8988T (cell line): ENCODE results near the gene SCARB1.
A peak's percentile ranks its signal among the peaks of the same experiment; 100 is the strongest.

ENCODE experiments used
- DNase-seq: peaks from one replicate; pipeline ENCODE4 v3.0.0; 2011

Gene SCARB1

DNA sequence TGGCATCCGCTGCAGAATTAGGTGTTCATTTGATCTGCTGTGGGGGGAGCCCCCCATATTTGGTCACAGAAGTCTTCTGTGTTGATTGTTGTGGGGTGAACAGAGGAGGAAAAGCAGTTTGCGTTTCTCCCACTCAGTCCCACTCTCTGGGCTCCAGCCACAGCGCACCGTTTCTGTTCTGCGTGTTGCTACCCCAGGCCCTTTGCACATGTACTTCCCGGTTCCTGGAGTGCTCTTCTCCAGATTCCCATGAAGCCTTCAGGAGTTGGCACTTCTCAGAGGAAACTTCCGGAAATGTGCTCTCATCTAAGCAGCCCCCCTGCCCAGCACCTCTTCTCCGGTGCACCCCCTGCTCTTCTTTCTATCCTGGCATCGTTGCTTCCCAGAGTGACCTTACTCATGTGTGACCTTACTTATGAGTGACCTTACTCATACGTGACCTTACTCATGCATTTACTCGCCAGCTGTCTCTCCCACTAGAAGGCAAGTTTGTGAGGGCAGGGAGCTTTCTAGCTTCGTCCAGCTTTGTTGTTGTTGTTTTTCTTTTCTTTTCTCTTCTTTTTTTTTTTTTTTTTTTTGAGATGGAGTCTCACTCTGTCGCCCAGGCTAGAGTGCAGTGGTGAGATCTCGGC, 93.7 kb downstream of the SCARB1 start:
- no peak for DNase-seq

DNA sequence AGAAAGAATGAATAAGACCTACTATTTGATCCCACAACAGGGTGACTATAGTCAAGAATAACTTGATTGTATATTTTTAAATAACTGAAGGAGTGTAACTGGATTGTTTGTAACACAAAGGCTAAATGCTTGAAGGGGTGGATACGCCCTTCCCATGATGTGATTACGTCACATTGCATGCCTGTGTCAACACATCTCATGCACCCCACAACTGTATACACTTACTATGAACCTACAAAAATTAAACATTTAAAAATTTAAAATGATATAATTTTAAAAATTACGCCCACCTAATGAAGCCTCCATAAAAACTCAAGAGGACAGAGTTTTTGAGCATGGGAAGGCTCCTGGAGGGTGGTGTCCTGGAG, 94.5 kb downstream of the SCARB1 start:
- DNase-seq, result no peak

DNA sequence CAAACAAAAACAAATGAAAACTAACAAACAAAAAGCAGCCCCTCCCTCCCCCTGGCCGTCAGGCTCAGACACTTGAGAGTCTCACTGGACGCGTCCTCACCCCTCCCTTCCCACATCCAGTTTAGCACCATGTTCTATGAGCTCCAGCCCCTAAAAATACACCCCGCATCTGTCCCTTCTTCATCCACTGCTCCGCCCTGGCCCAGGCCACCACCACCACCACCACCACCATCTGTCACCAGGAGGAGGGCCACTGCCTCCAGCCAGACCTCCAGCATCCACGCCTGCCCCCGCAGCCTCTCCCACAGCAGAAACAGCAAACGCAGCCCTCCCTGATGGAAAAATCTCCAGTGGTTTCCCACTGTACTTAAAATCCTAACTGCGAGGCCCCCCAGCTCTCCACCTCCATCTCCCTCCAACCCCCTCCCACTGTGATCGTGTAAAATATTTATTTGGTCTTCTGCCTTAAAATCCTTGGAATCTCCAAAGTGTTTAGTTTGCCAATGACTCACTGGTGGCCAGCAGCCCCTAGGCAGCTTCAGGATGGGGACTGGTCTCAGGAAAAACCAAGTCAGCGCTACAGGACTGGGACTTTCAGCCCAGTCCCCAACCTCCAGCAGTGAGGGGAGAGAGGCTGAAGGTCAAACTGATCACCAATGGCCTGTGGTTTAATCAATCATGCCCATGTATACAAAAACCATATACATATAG, 95.1 kb downstream of the SCARB1 start:
- no peak for DNase-seq

DNA sequence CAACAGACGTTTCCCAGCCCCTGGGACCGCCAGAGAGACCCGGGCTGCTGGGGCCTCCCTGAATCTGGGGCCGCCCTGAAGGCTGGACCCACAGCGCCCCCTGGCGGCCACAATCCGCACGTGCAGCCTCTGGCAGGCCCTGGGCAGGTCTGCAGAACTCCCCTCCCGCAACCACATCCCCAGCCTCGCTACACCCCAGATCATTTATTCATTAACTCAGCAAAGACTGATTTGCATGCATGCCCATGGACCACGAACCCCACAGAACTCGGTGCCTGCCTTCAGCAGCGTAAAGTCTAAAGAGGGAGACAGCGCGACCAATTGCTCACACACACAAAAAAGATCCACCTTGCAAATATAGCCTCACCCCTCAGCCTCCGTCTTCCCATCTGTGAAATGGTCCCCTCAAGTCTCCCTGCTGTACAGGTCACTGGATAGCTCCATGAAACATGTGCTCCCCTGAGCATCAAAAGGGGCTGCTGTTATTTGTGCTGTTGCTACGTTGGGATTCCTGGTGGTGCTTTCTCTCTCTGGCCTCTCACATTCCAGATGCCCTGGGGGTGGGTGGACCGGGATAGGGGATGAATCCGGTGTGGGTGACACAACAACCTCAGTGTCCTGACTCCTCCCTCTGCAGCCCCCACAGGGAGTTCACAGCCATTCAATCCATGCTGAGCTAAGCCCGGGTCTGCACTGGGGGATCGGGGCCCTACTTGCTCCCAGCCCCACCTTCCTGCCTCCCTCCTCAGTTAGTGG, 96.4 kb downstream of the SCARB1 start:
- peak; percentile 86 for DNase-seq

DNA sequence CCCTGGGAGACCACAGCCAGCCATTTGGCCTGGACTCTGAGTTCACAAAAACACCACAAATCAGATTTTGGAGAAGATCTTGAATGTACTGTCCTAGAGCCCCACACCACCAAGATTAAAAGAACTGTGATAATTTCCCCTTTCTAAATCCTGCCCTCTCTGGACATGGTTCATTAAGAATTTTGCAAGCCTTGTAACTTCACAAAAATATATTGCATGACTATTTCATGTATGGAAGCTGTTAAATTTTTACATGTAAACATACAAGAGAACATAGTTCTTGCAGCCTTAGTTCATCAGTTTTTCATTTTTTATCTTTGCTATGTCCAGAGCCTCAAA, 97.0 kb downstream of the SCARB1 start:
- DNase-seq, result no peak

DNA sequence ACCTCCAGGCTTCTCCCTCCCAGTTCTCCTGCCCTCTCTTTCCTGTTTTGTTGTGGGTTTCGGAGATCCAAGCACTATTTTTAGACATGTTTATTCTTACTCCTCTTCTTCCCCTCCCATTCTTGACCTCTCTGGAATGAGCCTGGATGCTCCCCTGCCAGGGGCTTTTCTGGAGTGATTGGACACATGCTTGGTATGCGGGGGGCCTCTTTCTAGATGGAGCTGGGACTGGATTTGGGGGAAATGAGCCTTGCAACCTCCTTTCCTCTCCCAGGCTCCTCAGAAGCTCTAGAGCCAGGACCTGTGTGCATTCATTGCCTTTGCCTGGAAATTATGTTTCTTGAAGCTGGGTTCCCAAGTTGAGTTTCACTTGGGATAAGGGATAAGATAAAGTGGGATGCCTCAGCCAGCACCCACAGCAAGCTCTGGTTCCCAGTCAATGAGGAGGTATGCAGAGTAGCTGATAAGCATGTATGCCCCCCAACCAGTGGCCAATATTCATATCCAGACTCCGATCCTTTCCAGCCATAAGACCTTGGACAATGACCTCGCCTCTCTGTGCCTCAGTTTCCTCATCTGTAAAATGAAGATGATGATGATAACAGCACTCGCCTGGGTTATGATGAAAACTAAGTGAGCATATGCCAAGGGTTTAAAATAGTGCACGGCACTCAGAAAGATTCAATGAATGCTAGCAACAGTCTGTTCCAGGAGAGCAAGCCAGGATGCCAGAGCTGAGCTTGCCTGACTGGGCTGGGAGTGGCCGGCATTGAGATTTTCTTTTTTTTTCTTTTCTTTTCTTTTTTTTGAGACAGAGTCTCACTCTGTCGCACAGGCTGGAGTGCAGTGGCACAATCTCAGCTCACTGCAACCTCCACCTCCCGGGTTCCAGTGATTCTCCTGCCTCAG, 97.8 kb downstream of the SCARB1 start:
- no peak for DNase-seq

DNA sequence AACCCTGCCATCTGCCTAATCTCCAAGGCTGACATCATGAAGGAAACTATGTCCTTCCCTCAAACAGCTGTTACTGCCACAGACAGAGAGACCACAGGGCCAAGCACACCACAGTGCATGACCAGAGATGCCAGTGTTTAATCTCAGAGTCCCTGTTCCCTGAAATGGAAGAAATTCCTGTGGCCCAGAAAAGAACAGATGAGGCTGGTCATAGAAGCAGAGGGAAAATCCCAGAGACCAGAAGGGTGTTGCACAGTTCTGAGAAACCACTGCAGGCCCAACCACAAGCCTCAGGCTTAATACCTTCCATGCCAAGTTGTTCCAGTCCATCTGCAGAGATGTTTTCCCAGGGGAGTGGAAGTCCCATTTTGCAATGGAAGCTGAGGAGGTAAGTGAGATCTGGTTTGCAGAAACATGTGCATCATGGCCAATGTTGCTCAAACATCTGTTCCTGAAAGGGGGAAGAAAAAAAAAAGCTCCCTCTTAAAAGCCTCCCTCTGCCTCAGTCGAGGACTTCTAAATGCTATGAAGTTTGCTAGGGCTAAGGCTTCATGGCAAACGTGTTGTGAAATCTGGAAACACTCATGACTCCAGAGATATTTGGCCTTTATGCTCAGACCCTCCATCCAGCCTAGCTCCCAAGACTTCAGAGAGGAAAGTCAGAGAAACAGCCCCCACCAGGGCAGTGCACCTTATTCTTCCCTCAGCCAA, 98.6 kb downstream of the SCARB1 start:
- DNase-seq, result no peak

DNA sequence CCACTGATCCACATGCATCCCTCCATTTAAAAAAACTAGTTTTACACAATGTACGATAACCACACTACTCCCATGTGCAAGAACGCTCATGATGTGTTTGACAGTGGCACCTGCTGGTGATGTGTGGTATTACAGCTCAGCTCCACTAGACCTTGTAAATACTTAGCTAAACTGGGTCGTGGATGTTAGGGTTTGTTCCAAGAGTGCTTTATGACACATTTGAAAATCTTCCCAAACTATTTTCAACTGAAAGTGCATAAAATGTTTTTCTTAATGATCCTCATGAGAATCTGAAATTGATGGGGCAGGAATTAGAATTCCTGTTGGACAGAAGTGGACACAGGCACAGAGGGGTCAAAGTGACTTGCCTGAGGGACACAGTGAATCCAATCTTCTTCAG, 99.2 kb downstream of the SCARB1 start:
- no peak for DNase-seq

DNA sequence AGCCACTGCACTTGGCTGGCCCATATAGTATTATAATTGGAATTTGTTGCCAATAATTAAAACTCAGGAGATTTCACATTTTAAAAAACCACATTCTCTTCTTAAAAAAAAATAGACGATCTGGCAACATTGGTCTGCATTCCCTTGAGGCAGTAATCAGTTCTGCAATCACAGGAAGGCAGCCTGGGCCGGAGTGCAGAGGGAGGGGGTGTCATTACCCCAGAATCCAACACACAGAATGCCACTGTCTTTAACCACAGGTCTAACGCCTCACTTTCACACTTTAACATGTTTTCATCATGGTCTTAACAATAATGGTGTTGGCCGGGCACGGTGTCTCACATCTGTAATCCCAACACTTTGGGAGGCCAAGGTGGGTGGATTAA, 100.1 kb downstream of the SCARB1 start:
- DNase-seq, result no peak

DNA sequence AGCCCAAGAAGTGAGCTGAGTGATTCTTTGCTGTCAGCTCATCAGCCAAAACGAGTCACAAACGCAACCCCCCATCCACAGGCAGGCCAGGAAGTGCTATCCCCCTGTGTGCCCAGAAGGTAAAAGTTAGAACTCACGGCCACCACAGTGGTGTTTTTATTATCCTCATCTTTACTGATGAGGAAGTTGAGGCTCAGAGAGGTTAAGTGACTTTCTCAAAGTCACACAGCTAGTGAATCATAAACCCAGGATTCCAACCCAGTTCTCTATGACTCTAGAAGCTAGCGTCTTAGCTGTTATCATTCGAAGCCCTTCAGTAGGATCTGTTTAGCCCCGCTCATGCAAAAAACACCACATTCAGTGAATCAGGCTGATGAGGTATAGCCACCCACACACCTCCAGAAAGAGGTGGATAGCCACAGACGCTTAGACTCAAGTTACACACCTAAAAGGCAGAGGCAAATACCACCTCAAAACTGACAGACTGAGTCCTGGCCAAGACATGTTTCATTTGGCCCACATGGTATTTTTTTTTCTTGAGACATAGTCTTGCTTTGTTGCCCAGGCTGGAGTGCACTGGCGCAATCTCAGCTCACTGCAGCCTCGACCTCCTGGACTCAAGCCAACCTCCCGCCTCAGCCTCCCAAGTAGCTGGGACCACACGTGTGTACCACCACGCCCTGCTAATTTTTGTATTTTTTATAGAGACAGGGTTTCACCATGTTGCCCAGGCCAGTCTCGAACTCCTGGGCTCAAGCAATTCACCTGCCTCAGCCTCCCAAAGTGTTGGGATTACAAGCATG, 100.7 kb downstream of the SCARB1 start:
- DNase-seq, result no peak

DNA sequence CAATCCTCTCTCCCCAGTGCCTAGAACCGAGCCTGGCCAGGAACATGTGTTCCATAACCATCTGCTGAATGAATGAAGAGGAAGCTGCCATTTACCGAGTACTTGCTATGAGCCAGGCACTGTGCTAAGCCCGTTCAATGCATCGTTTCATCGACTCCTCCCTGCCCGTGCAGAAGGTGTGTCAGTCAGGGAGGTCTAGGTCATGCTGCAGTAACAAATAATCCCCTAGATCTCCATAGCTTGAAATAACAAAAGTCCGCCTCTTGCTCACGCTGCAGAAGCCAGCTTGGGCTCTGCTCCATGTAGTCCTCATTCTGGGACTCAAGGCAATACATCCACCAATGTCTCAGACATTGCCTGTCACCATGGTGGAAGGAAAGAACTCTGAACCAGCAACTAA, 101.3 kb downstream of the SCARB1 start:
- no peak for DNase-seq

DNA sequence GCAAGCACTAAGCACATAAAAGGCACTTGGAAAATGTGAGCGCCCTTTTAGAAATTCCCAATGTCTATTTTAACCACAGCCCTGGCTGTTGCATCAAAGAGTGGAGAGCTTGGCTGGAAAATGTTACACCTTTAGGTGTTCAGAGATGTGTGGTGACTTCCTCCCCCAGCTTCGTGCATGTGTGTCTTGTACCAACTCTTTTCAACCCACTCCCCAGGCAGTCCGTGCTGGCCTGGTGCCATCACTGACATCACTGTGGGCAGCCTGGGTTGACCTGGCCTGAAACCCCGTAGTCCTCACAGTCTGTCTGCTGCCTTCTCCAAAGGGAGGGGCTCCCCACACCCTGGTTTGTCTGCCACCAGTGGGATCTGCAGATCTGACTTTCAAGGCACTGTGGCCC, 101.8 kb downstream of the SCARB1 start:
- DNase-seq, result no peak

DNA sequence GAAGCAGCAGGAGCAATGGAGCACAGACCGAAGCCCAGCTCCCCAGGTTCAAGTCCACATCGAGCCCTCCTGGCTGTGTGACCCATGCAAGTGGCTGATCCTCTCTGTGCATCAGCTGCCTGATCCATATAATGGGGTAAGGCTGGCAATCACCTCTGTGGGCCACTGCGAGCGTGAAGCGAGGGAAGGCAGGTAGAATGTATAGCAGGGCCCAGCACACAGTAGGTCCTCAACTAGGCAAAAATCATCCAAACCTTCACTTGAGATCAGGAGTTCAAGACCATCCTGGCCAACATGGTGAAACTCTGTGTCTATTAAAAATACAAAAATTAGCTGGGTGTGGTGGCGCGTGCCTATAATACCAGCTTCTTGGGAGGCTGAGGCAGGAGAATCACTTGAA, 102.6 kb downstream of the SCARB1 start:
- DNase-seq, result no peak

DNA sequence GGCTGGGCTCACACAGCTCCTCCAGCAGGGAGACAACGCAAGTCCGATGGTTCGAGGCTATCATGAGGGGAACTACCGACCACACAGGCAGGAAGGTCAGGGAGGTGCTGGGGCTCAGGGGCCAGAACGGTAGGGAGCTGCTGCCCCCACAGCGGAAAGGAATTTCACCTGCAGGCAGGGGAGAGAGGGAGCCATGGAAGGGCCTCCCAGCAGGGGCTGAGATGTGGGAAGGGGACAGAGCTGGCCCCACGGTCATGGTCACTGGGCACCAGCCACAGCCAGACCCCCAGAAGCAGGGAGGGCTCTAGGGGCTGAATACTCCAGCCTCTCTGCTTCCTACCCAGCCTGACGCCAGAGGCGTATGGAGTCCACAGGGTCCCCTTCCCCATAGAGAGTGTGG, 103.1 kb downstream of the SCARB1 start:
- DNase-seq, result no peak

DNA sequence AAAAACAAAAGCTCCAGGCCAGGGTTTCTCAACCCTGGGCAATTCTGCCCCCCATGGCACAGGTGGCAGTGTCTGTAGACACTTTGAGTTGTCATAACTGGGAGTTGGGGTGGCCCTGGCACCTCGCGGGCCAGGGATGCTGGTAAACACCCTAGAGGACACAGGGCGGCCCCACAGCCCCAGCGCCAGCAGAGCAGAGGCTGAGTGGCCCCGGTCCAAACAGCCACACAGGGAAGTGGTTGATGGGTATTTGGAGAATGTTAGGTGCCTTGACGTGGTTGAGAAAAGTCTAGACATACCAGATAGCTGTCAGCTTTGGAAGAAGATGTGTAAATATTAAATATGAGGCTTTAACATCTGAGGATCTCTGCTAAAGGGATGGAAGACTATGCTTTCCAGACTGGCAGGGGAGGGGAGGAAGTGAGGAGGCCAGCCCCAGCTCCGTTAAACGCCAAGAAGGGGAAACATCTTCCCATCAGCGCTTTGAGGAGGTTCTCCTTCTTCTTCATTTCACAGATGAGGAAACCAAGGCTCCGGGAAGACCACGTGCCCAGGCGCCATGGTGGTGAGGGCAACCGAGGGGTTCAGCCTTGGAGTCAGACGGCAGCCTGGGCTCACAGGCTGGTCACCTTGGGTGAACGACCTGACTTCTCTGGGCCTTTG, 103.7 kb downstream of the SCARB1 start:
- no peak for DNase-seq

DNA sequence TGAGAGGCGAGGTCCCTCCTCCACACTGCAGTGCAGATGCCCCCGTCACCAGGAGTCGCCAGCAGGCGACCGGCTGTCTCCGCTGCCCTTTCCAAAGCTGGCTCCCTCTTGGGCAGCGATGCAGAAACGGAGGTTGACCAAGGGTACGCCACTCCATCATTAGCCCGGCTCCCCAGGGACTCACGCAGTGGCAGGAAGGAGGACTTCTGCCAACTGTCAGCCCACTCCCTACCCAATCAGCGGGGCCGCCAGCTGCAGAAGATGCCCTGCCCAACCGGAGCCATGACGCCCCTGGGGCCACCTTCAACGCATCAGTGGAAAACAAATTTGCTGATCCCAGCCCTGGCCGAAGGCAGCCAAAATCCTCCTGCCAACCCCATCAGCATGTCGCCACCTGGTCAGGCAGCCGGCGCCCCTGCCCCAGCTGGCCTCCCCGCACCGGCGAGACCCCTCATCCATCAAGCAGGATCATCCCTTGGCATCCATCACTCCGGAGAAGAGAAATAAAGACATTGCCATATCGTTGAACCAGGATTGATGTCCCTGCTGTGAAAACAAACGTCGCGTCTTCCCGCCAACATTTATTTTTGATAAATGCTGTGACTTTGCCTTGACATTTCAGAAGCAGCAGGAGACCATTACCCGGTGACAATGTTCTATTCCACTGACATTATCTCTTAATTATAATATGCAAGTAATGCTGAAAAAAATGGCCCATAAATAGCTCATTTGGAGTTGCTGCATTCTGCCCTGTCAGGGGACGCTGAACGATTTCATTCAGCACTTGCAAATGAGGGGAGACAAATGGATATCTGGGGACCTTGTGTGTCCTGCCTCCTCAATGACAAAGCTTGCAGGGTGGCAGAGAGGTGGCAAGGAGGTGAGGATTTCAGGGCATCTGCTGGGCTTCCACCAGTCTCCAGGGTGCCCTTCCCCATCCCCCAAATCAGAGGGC, 105.1 kb downstream of the SCARB1 start:
- DNase-seq, result no peak

DNA sequence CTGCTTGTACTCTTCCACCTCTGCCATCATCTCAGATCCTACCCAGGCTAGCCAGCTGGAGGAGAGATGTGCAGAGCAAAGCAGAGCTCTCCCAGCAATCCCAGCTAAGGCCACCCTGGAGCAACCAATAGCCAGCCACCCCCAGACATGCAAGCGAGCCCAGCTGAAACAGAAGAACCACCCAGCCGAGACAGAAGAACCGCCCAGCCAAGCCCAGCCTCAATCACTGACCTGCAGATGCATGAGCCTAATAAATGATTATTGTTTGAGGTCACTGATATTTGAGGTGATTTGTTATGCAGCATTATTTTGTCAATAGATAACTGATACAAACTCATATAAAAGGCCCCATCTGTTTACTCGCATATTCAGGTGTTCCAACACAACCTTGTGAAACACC, 106.3 kb downstream of the SCARB1 start:
- no peak for DNase-seq

DNA sequence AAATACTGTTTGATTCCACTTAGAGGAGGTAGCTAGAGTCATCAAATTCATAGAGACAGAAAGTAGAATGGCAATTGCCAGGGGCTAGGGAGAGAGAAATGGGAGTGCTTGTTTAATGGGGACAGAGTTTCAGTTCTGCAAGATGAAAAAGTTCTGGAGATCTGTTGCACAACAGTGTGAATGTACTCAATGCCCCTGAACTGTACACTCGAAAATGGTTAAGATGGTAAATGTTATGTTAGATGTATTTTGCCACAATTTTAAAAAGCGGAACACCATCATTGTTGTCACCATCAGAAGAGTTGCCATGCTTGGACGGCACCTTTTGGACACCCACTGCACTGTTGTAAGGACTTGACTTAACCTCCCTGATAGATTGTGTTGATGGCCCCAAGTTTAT, 106.9 kb downstream of the SCARB1 start:
- no peak for DNase-seq

DNA sequence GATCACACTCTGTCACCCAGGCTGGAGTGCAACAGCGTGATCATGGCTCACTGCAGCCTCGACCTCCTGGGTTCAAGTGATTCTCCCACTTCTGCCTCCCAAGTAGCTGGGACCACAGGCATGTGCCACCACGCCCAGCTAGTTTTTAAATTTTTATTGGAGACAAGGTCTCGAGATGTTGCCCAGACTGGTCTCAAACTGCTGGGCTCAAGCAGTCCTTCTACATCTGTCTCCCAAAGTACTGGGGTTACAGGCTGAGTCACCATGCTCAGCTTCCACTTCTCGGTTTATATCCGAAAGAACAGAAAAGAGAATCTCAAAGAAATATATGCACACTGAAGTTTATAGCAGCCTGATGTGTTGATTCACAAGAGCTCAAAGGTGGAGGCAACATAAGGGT, 107.5 kb downstream of the SCARB1 start:
- DNase-seq, result no peak

DNA sequence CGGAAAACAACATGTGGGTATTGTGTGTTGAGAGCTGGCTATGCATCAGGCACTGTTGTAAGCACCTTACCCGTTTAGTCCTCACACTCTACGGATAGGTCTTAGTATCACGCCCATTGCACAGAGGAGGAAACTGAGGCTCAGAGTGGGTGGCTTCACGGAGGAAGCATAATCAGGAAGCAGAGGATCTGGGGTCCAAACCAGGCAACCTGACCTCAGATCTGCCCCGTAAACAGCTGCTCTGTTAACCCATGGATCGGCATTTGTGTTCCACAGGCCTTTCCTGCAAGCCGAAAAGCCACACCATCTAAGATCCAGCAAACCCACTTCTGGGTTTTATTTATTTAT, 107.9 kb downstream of the SCARB1 start:
- DNase-seq, result no peak
